Measurements from ENCODE around the gene DLST.

DNA sequence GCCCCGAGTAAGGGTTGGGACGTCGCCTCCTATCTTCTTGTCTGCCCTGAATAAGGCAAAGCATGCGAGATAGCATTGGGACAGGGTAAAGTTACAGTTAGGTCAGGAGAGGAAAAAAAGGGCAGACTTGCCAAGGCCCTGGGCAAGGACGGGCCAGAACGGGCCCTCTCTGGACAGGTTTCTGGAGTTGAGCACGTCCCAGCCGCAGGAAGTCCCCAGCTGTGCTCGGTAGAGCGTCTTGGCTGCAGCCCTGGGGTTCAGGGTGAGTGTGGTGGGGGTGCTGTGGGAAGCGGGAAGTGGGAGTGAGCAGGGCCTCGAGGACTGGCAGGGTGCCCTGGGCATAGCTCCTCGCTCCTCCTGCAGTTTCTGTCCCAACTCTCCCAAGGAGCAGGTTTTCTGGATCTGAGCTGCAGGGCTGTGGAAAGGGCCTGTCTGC, 35.9 kb downstream of the DLST start:
- TF ChIP-seq, protein P1, sequence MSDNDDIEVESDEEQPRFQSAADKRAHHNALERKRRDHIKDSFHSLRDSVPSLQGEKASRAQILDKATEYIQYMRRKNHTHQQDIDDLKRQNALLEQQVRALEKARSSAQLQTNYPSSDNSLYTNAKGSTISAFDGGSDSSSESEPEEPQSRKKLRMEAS (IDR thresholded peaks at IDR 0.05; ENCODE audit: low read depth, low read length): no peak
- no peak for TF ChIP-seq POLR2A (IDR thresholded peaks at IDR 0.05; ENCODE audit: extremely low read depth, insufficient read length)

Measured in NB4 (cell line).